ENCODE results near the gene NOX4. TPM values are rescaled to one million over a fixed set of nuclear protein-coding genes. Genes with fewer than 3 reads are reported as not detected.

Gene NOX4
- total RNA-seq, 2 experiments from 2014 or later, result not detected

Other genes with a start within 250 kb of the NOX4 start
- not detected for gene TRIM77, start 218.9 kb upstream of the NOX4 start, total RNA-seq